Kidney (tissue), 14 donors: ENCODE results near the gene CCL18. TPM values are rescaled to one million over a fixed set of nuclear protein-coding genes. Genes with fewer than 3 reads are reported as not detected.

Source experiments
- DNase-seq, 5 donors: peaks; one replicate each; pipeline ENCODE4 v3.0.0-alpha.2; 2013 to 2020
- FAIRE-seq: peaks from 2 replicates; lab custom pipeline; 2012; peaks lifted over from hg19 to GRCh38; lab: Jason Lieb, UNC
- H3K27ac ChIP-seq, 2 donors: one replicate each; pipeline ENCODE4 v1.7.0; 2013; ENCODE audit warnings: low read depth in 2 of 2, low read length in 2 of 2, inconsistent platforms in 1 of 2
- H3K27me3 ChIP-seq: one replicate; pipeline ENCODE4 v1.7.1; 2013; ENCODE audit warnings: low read length, inconsistent platforms; ENCODE audit not compliant: control insufficient read depth, insufficient read depth
- H3K36me3 ChIP-seq, 3 donors: one replicate each; pipeline versions ENCODE4 v1.7.0 to v1.7.1; 2013; ENCODE audit warnings: low read length in 3 of 3, control low read depth in 1 of 3, inconsistent platforms in 1 of 3; ENCODE audit not compliant: insufficient read depth in 3 of 3, control insufficient read depth in 2 of 3
- H3K4me1 ChIP-seq, 3 donors: one replicate each; pipeline versions ENCODE4 v1.7.0 to v1.7.1; 2013; ENCODE audit warnings: low read length in 3 of 3, inconsistent platforms in 1 of 3, low read depth in 1 of 3; ENCODE audit not compliant: control insufficient read depth in 2 of 3, insufficient read depth in 2 of 3
- H3K4me3 ChIP-seq, 3 donors: one replicate each; pipeline versions ENCODE4 v1.7.0 to v1.8.1; 2013; ENCODE audit warnings: low read length in 3 of 3, control low read depth in 1 of 3, inconsistent platforms in 1 of 3
- H3K9ac ChIP-seq, 3 donors: one replicate each; pipeline versions ENCODE4 v1.7.0 to v1.7.1; 2013; ENCODE audit warnings: low read length in 3 of 3, control low read depth in 1 of 3, inconsistent platforms in 1 of 3
- H3K9me3 ChIP-seq, 3 donors: one replicate each; pipeline versions ENCODE4 v1.7.0 to v1.7.1; 2013; ENCODE audit warnings: low read length in 3 of 3, control low read depth in 1 of 3, inconsistent platforms in 1 of 3; ENCODE audit not compliant: control insufficient read depth in 2 of 3, insufficient read depth in 1 of 3
- intact Hi-C: fragments of 100-400 bp; cut with DNase I; formaldehyde crosslinking; loops from one replicate; pipeline ENCODE4 v1.11.1; 2022
- polyA plus RNA-seq: library from polyadenylated mRNA; stranded (reverse); fragments of 350-450 nt; fragmentation: Illumina TruSeq; extraction: RNeasy Lipid Tissue Mini Kit (QIAGEN cat#74804); gene quantifications from one replicate; pipeline ENCODE4 v1.2.3, GENCODE V29; 2014; ENCODE audit warnings: low read depth, low replicate concordance; ENCODE audit not compliant: insufficient read depth
- total RNA-seq: library from RNA; stranded (reverse); fragmentation: NEBNext Ultra II Directional; extraction: Animal tissue kit (Norgen Biotek cat#: 25700); gene quantifications from one replicate; pipeline ENCODE4 v1.2.1, GENCODE V29; 2021
- TF ChIP-seq, protein P1 (sequence below): IDR thresholded peaks from 3 replicates; pipeline ENCODE4 v1.5.1; 2012; ENCODE audit warnings: mild to moderate bottlenecking, moderate library complexity, borderline replicate concordance; ENCODE audit not compliant: insufficient read depth; ENCODE audit errors: extremely low read depth
- donor health status: control.
- donor health status: control.
- donor health status: control.
- donor health status: control.
- donor health status: control.
- donor health status: DM: yes; HTN: yes; CAD: no.
- donor health status: Normal renal cell carcinoma (clear cell type).

CCL18 gene
- total and polyA plus RNA-seq, 2 donors from 2014 or later, result 4.5 TPM; not detected in 1

DNA sequence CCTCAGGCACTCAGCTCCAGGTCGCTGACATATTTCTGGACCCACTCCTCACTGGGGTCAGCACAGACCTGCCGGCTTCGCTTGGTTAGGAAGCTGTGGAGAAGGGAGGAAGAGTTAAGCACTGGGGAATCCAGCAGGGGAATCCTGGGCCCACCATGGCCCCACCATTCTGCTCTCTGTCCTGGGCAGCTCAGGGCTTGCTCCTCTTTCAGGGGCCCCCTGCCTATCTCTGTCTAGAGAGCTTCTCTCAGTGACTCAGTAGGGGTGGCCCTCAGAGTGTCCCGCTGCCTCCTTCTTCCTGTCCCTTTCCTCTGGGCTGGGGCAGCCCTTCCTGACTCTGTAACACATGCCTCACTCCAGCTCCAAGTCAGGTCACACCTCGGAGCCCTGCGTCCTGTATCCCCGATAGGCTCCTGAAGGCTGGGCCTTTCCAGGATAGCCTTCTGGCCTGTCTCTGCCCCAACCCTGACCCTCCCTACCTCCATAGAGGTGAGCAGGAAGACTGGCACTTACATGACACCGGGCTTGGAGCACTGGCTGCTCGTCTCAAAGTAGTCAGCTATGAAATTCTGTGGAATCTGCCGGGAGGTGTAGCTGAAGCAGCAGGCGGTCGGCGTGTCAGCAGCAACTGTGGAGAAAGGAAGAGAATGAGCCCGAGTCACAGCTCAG lies 24.7 kb downstream of the CCL18 start:
- Histone ChIP-seq H3K4me3 (no peak overlapping the region), H3K4me1 (no peaks in the 10 kb centered on the region), H3K9me3 (no peaks in the 10 kb centered on the region), H3K9ac (no peak overlapping the region), H3K27me3 (no peaks in the 10 kb centered on the region), H3K36me3 (no peaks in the 10 kb centered on the region), H3K27ac (no peak overlapping the region)
- intact Hi-C loops, result no loop called here
- TF ChIP-seq, protein P1, sequence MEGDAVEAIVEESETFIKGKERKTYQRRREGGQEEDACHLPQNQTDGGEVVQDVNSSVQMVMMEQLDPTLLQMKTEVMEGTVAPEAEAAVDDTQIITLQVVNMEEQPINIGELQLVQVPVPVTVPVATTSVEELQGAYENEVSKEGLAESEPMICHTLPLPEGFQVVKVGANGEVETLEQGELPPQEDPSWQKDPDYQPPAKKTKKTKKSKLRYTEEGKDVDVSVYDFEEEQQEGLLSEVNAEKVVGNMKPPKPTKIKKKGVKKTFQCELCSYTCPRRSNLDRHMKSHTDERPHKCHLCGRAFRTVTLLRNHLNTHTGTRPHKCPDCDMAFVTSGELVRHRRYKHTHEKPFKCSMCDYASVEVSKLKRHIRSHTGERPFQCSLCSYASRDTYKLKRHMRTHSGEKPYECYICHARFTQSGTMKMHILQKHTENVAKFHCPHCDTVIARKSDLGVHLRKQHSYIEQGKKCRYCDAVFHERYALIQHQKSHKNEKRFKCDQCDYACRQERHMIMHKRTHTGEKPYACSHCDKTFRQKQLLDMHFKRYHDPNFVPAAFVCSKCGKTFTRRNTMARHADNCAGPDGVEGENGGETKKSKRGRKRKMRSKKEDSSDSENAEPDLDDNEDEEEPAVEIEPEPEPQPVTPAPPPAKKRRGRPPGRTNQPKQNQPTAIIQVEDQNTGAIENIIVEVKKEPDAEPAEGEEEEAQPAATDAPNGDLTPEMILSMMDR, result no peak
- FAIRE-seq, result no peak
- DNase-seq, result no peak

DNA sequence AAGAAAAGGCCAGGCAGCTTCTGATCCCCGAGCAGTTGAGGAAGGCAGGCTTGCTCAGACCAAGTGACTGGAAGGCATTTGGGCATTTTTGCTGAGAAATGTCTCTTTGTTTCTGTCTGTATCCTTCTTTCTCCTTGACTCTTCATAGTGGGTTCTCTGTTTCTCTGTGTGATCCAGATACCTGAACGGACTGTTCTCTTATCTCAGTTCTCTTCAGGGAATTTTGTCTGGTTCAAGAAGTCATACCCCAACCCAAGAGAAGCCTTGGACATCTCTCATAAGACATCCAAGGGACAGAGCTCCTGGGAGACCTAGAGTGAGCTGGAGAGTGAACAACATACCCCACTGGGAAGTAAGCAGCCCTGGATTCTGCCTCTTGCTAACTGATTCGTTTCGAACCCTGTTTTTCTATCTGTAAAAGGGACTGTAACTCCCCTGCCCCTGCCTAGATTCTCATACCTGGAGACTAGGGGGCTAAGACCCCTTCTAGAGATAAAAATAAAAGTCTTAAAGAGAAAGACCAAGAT lies 25.3 kb downstream of the CCL18 start:
- intact Hi-C loops, result no loop called here
- no peak overlapping the region for H3K4me3 ChIP-seq
- FAIRE-seq, result no peak

DNA sequence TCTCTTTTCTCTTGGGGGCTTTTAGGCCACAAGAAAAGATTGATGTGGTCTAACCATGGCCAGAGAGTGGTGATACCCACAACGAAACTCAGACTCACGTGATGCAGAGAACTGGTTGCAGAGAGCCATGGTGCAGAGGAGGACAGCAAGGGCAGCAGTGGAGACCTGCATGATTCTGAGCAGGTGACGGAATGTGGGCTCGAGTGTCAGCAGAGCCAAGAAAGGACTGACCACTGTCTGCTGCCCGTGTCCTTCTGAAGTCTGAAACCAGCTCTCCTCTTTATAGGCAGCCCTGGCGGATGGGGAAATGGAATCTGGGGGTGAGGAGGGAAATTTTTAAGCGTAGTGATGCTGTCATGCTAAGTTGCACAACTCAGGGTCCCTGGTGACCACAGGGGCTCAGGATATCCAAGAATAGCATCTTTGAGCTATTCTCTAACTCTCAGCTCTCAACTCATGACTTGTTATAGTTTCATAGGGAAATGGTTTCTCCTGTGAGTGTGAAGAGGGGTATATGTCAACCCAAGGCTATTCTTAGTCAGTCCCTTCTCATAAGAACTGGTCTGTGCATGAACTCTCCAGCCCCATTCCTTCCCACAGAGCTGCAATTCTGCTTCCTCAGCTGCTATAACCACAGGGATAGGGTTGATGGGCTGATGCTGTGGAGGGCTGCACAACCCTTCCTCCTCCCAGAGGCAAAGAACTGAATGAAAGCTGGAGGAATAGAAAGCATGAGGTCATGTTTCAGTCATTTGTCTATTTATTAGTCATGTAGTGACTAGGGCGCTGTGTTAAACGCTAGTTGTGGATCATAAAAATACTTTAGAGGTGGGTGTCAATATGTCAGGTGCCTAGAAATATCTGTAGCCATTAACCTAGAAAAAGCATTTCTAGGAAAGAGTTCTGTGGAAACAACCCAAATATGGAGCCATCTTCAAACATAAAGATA lies 26.1 kb downstream of the CCL18 start, which contains the start of gene CCL3:
Gene CCL3 (minus strand): TSS at position 256 of the 949 bp plus-strand sequence. CDS start 85 bp downstream, at position 171.
- H3K36me3 ChIP-seq, result no peaks in the 10 kb centered on the region
- H3K27me3 ChIP-seq, result no peaks in the 10 kb centered on the region
- TF ChIP-seq, protein P1, result no peak
- H3K9me3 ChIP-seq, result no peaks in the 10 kb centered on the region
- intact Hi-C loops, result no loop called here
- H3K27ac ChIP-seq, result no peak within 1 kb of the TSS
- FAIRE-seq (no peak), DNase-seq (peak in 1 of 5 donors; percentile 8)
- H3K9ac ChIP-seq, result no peak within 1 kb of the TSS
- H3K4me3 ChIP-seq, result no peak within 1 kb of the TSS
- no peaks in the 10 kb centered on the region for H3K4me1 ChIP-seq

More for the DNA sequence above, 25.3 kb downstream of the CCL18 start:
- DNase-seq, result no peak
- no peaks in the 10 kb centered on the region for H3K36me3 ChIP-seq
- no peaks in the 10 kb centered on the region for H3K4me1 ChIP-seq
- H3K27ac ChIP-seq, result no peak overlapping the region
- no peaks in the 10 kb centered on the region for H3K27me3 ChIP-seq
- H3K9me3 ChIP-seq, result no peaks in the 10 kb centered on the region
- no peak overlapping the region for H3K9ac ChIP-seq
- TF ChIP-seq, protein P1, result no peak
